HG03060 (cell line): ENCODE measurements around the gene EXOC3L1.

Source experiments
- ATAC-seq: cut with Tn5 transposase; IDR thresholded peaks from one replicate; pipeline ENCODE4 v1.9.1; 2021; ENCODE audit warnings: low read depth, moderate number of reproducible peaks; ENCODE audit not compliant: unreplicated experiment

EXOC3L1 gene

GRCh38 chr16:67190041-67190440, at the start of gene EXOC3L1:
Gene EXOC3L1, minus strand, starts transcription at chr16:67190136. Its CDS starts 460 bp downstream, at chr16:67189676.
- no peak for ATAC-seq

DNA sequence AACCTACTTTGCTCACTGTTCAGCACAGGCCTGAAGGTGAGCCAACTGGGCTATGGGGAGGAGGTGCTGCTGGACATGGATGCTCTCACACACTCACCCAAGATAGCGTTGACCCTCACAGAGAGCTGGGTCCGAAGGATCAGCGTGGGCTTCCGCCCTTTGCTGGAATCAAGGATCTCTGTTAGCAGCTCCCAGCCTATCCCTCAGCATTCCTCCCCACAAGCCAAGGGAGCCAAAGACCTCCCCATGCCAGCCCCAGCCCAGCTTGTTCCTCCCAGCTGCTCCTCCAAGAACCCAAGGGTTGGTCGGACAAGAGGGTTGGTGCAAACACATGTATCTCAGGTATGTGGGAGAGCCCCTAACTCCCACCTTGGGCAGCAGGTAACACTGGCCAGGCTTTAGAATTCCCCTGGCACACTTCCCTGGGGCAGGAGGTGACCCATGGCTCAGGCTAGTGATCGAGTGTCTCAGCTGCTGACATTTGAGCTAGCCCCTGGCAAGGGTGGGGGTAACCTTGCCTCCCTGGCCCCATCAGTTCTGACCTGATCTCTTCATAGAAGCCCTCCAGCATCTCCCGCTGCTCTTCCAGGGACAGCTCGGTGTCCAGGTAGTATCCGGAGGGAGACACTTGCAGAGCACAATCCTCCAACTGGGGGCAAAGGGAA, 49.0 kb upstream of the EXOC3L1 start:
- ATAC-seq, result no peak

DNA sequence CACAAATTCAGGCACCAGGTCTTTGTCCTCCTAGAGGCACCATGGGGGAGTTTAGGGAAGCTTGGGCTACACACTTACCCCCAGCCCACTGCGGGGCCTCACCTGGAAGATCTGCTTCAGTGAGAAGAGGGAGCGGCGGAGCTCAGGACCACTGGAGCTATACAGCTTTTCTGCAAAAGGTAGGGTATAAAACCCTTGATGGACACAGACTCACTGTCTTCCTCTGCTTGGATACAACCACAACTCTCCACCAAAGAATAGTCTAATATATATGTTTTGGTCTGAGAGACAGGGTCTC, 48.3 kb upstream of the EXOC3L1 start:
- no peak for ATAC-seq

- ATAC-seq, result no peak
Measured at GRCh38 chr16:67237396-67238277, 47.7 kb upstream of the EXOC3L1 start.

DNA sequence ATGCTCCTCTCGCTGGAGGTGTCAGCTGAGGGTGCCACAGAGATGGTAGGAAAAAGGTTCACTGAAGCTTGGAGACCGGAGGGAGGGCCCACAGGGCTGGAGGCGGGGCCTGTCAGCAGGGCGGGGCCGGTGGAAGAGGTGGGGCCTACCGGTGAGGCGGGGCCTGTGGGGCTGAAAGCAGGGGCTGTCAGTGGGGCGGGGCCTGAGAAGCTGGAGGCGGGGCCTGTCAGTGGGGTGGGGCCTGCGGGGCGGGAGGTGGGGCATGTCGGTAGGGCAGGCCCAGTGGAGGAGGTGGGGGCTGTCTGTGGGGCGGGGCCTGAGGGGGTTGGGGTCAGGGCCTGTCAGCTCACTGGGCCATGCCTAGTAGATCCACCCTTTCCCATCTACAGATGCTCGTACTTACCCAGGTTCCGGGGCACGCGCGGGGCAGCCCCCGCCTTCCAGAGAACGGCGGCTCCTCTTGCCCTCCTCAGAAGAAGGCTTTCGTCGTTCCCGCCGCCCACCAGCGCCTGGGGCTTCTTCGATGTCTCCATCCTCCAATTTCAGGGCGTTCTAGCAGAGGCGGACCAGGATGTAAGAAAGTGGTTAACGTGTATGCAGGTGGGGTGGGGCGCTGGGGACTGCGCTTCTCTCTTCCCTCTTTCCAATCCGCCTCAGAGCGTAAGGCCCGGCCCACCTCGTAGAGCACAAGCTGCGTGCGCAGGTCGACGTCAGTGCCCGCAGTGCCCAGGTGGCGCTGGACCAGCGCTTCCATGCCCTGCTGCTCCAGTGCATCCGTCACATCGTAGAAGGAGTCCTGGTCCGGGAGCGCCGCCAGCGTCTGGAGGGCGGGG, 46.8 kb upstream of the EXOC3L1 start:
- ATAC-seq, result no peak

DNA sequence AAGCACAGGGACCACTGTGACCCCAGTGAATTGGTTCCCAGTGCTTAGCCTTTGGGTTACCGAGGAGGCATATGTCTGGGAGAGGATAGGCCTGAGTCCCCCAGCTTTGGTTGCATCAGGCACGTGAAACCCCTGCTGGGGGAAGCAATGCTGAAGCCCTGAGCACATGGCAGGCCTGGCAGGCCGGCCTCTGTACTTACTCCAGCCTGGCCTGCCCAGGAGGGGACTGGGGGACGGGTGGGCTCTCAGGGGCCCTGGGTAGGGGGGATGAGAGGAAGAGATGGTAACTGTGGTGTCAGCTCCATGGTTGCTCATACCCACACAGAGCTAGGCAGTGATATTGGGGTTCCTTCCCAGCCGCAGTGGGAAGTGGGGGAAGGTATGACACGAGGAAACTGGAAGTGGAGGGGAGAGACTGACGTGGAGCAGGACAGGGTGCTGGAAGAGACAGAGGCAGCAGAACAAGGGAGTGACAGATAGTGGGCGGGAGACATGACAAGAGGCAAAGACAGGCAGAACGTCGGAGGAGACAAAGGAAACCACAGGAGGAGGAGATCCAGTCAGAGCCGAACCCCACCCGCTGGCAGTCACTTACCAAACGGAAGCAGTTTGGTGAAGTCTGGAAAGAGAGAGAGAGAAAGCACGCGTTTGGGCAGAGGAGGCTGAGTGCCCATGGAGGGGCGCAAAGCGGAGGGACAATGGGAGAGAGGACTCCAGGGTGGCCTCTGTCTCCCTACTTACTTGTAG, 46.1 kb upstream of the EXOC3L1 start:
- ATAC-seq, result no peak

DNA sequence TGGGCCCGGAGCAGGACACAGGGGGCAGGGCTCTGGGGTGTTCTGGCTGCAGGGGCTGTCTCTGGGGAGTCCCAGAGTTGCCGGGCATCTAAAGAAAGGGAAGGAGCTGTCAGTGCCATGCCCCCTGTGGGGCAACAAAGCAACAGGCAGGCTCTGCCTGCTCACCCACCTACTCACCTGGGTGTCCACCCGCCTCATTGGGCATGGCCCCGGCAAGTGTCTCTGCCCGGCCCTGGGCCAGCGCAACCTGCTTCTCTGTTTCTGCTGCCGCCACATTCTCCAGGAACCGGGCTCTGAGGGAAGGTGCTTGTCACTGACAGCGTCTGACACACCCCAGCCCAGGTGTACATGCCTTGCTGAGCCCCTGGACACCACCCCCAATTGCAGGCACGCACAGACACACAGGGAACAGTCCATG, 44.3 kb upstream of the EXOC3L1 start:
- no peak for ATAC-seq

DNA sequence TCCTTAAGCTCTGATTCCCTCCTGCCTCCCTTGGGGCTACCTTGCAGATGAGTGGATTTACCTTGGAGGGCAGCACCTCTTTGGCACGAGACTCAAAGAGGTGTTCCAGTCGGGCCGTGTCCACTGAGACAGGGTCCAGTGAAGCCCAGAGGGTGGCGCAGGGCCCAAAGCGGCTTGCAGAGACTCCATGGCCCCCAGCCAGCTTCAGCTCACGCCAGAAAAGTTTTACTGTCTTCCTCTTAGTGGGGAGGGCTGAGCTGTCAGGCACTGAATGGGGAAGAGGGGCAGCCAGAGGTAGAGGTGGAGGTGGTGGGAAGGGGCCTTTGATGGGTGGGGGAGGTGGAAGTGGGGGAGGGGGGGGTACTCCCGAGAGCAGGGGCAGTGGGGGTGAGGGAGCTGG, 43.7 kb upstream of the EXOC3L1 start:
- ATAC-seq, result no peak

DNA sequence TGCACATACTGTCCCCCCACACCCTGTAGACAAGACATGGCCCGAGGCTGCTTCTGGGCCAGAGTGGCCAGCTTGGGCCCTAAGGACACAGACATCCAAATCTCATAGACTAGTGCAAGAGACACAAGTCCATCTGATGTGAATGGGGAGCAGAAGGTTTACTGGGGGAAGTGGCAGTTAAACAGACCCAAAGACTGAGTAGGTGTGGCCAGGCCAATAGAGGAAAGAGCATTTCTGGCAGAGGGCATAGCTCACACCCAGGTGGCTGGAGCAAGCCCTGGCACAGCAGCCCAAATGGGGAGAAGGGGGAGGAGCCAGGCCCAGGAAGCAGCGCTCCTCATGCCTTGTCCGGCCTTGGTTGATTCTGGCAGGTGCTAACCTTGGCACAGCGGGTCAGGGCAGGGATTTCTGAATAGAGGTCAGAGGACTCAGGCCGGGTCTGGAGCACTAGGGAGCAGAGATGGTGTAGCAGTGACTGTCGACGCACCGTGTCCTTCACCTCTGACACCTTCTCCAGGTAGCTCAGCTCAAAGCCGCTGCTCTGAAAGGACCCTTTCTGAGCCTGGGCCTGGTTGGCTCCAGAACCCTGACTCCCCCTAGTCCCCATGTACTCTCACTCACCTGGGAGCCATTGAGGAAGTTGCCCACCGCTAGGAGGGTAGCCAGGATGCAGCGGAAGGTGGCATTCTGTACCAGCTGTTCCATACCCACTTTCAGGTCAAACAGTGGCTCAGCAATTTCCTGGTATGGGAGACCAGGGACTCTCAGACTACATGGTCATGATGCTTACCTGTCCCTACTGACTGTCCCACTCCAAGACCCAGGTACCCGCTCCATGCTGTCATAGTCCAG, 41.1 kb upstream of the EXOC3L1 start:
- ATAC-seq, result no peak

DNA sequence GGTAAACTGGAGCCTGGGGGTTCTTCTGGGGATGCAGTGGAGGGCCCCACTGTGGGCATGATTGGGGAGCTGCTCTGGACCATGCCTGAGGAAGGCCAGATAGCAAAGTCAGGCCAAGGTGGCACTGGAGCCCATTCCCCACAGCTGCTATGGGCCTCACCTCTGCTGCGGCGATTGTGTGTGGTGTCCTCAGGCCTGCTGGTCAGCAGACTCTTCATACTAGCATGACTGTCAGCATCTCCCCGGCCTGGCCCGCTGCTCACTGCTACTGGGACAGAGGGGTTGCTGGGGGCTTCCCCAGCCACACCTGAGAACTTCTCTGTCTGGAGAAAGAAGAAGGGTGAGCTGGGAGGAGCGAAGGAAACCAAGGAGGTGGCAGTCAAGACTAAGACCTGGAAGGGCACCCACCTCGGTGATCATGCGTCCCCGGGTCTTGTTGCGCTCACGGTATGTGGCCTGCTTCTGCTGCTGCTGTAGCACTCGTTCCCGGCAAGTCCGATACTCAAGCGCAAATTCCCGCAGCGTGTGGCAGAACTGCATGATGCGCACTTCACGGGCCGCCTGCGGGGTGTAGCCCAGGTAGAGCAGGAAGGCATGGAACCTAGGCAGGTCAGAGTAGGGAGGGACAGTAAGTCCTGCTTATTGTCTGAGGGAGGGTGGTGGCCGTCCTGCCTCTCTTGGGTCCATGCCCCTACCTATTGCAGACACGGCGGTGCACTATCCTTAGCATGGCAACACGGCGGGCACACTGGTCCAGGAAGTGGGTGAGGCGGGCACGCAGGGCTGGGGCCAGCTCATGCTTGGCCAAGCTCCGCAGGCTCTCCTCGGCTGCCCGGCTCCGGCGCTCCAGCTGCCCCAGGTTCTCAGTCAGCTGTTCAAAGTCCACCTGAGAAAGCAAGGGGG, 40.2 kb upstream of the EXOC3L1 start:
- no peak for ATAC-seq

- no peak for ATAC-seq
Measured at GRCh38 chr16:67228905-67229304, 39.0 kb upstream of the EXOC3L1 start.

GRCh38 chr16:67228034-67228785, 38.3 kb upstream of the EXOC3L1 start:
- ATAC-seq, result no peak

- no peak for ATAC-seq
Measured at GRCh38 chr16:67227567-67227921, 37.6 kb upstream of the EXOC3L1 start.

GRCh38 chr16:67226804-67227566, 37.0 kb upstream of the EXOC3L1 start, which contains the start of gene TMEM208:
Gene TMEM208, plus strand, starts transcription at chr16:67227130. Its CDS starts 89 bp downstream, at chr16:67227219.
- peak; percentile 89 for ATAC-seq

DNA sequence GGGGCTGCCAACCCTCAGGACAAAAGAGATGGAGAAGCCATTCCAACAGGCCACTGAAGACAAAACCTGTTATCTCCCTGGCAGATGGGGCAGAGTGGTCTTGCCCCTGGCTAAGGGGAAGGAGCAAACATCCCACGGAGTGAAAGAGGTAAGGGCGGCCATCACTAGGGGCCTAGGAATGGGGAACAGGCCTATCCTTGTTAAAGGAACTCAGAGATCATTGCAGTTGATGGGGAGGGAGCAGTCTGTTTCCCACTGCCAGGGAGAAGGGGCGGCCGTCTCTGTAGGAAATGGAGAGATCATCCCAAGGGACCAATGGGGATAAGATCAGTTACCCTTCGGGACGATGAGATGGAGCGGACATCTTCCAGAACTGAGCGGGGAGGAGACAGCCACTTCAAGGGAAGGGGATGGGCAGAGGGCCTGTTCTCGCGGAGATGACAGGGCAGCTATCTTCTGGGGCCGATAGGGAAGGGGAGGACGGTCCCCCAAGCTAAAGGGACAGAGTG, 36.4 kb upstream of the EXOC3L1 start:
- no peak for ATAC-seq

- ATAC-seq, result no peak
Measured at GRCh38 chr16:67223992-67224391, 34.1 kb upstream of the EXOC3L1 start.
